Gastroesophageal sphincter (tissue), 3 donors: Measurements from ENCODE around the gene PTPRN2.

Source experiments
- CTCF ChIP-seq, 4 experiments: fragments of 200-600 bp in 2 of 4; fragments of 450-650 bp in 2 of 4; sonication (generic) in 1 of 4; IDR thresholded peaks; one replicate each; pipeline ENCODE4 v1.5.1; 2017 to 2019; ENCODE audit warnings: antibody characterized with exemption in 4 of 4, mild to moderate bottlenecking in 2 of 4, moderate library complexity in 2 of 4
- EP300 ChIP-seq: sonication (generic); formaldehyde crosslinking; IDR thresholded peaks from one replicate; pipeline ENCODE4 v1.6.1; 2017; ENCODE audit warnings: antibody characterized with exemption, mild to moderate bottlenecking
- POLR2A ChIP-seq, 2 donors: fragments of 450-650 bp; IDR thresholded peaks; one replicate each; pipeline ENCODE4 v1.6.1; 2017; ENCODE audit warnings: antibody characterized with exemption in 2 of 2, mild to moderate bottlenecking in 2 of 2, moderate library complexity in 1 of 2
- POLR2AphosphoS5 ChIP-seq: sonication (generic); formaldehyde crosslinking; IDR thresholded peaks from one replicate; pipeline ENCODE4 v1.6.1; 2017; ENCODE audit warnings: antibody characterized with exemption

- TF ChIP-seq CTCF (IDR thresholded peaks at IDR 0.05) (no peak), POLR2A (IDR thresholded peaks at IDR 0.05) (no peak), POLR2AphosphoS5 (no peak), EP300 (no peak)
Measured at GRCh38 chr7:158386355-158386618, 201.3 kb downstream of the PTPRN2 start.
